PC-9 (cell line): ENCODE results near the gene CYP27B1. TPM values are rescaled to one million over a fixed set of nuclear protein-coding genes. Genes with fewer than 3 reads are reported as not detected.

Experiments used
- BruUV-seq: library from RNA; stranded (reverse); fragments of 400-500 nt; replicated peaks from 2 replicates; lab custom pipeline; 2021; lab: Mats Ljungman, UMichigan
- CTCF ChIA-PET: fragments of 300-600 bp; sonication (Branson Sonifier 250); formaldehyde crosslinking; loops from one replicate; lab custom pipeline; 2022; ENCODE audit warnings: antibody characterized with exemption; lab: Charles Lee
- POLR2A ChIA-PET: fragments of 300-600 bp; sonication (Branson Sonifier 250); formaldehyde crosslinking; loops from one replicate; lab custom pipeline; 2022; ENCODE audit warnings: antibody characterized with exemption; ENCODE audit not compliant: unreplicated experiment; lab: Charles Lee
- DNase-seq, 2 experiments: peaks; one replicate each; pipeline versions ENCODE4 v3.0.0 to v3.0.0-alpha.2; 2015 to 2022; ENCODE audit warnings: mixed read lengths in 1 of 2
- H2AFZ ChIP-seq: fragments of 200-600 bp; sonication (generic); 2 replicates; pipeline ENCODE4 v1.8.1; 2017; ENCODE audit warnings: antibody characterized with exemption
- H3F3A ChIP-seq: fragments of 200-600 bp; sonication (generic); 2 replicates; pipeline ENCODE4 v1.8.1; 2017; ENCODE audit warnings: antibody characterized with exemption, mild to moderate bottlenecking, low read depth; ENCODE audit not compliant: insufficient read depth
- H3K27ac ChIP-seq: fragments of 200-600 bp; sonication (generic); 2 replicates; pipeline ENCODE4 v1.6.1; 2016; ENCODE audit warnings: mixed run types
- H3K27me3 ChIP-seq: fragments of 200-600 bp; sonication (generic); 2 replicates; pipeline ENCODE4 v1.6.1; 2016; ENCODE audit warnings: low read depth, mixed run types; ENCODE audit not compliant: insufficient read depth
- H3K36me3 ChIP-seq: fragments of 200-600 bp; sonication (generic); 2 replicates; pipeline ENCODE4 v1.6.1; 2016; ENCODE audit warnings: low read depth, mixed run types
- H3K4me1 ChIP-seq: fragments of 200-600 bp; sonication (generic); replicated peaks from 2 replicates; pipeline ENCODE4 v1.6.1; 2016; ENCODE audit warnings: mixed run types; ENCODE audit not compliant: insufficient read depth
- H3K4me2 ChIP-seq: fragments of 200-600 bp; sonication (generic); 2 replicates; pipeline ENCODE4 v1.6.1; 2017; ENCODE audit warnings: mixed run types
- H3K4me3 ChIP-seq: fragments of 200-600 bp; sonication (generic); 2 replicates; pipeline ENCODE4 v1.6.1; 2016; ENCODE audit warnings: mixed run types
- H3K79me2 ChIP-seq: fragments of 200-600 bp; sonication (generic); 2 replicates; pipeline ENCODE4 v1.6.1; 2017; ENCODE audit warnings: low read depth, mixed run types
- H3K9me2 ChIP-seq: fragments of 200-600 bp; sonication (generic); 2 replicates; pipeline ENCODE4 v1.8.1; 2017; ENCODE audit warnings: mild to moderate bottlenecking; ENCODE audit not compliant: insufficient read depth
- H3K9me3 ChIP-seq: fragments of 200-600 bp; sonication (generic); 2 replicates; pipeline ENCODE4 v1.8.1; 2016; ENCODE audit warnings: low read depth; ENCODE audit not compliant: insufficient read depth
- H4K20me1 ChIP-seq: fragments of 200-600 bp; sonication (generic); 2 replicates; pipeline ENCODE4 v1.8.1; 2017; ENCODE audit not compliant: insufficient read depth
- CTCF ChIP-seq: fragments of 200-600 bp; sonication (generic); conservative IDR thresholded peaks from 2 replicates; pipeline ENCODE4 v1.6.1; 2017; ENCODE audit warnings: mixed run types, antibody characterized with exemption, mild to moderate bottlenecking, moderate library complexity
- EZH2 ChIP-seq: fragments of 200-600 bp; sonication (generic); IDR thresholded peaks from 2 replicates; pipeline ENCODE4 v1.8.0; 2017; ENCODE audit warnings: antibody characterized with exemption, low read depth
- intact Hi-C: fragments of 100-400 bp; cut with micrococcal nuclease; formaldehyde crosslinking; loops from one replicate; pipeline ENCODE4 v1.10.0; 2022; ENCODE audit not compliant: unreplicated experiment
- total RNA-seq: library from RNA; stranded (reverse); gene quantifications from 2 replicates; pipeline ENCODE4 v1.2.3, GENCODE V29; 2021

Gene CYP27B1
- total RNA-seq, 1 experiment from 2014 or later, result 1.8 TPM

GRCh38 chr12:57765003-57765697 is 1.7 kb downstream of the CYP27B1 start:
- POLR2A ChIA-PET, result no interaction called here
- Histone ChIP-seq H3F3A (peaks cover 4% of the 10 kb centered on the region; the same call in 1 of the 2 replicates), H3K9me3 (no peaks in the 10 kb centered on the region), H3K4me2 (peak overlapping the region; percentile 51), H3K79me2 (no peaks in the 10 kb centered on the region), H3K27ac (no peak overlapping the region), H3K4me3 (no peak overlapping the region), H3K9me2 (no peaks in the 10 kb centered on the region), H3K27me3 (peaks cover 33% of the 10 kb centered on the region), H2AFZ (no peak overlapping the region), H3K36me3 (no peaks in the 10 kb centered on the region), H3K4me1 (no peaks in the 10 kb centered on the region), H4K20me1 (no peaks in the 10 kb centered on the region; the same call in 1 of the 2 replicates)
- peak in 1 of 2 experiments; percentile 37 for DNase-seq
- CTCF ChIA-PET, result no interaction called here
- intact Hi-C loops, result no loop called here
- BruUV-seq, result no TSS peak
- TF ChIP-seq CTCF (0 out of 2 replicates have a peak, but pooled peaks have one; percentile 20), EZH2 (peak; percentile 96)

GRCh38 chr12:57764662-57765002 is 2.2 kb downstream of the CYP27B1 start:
- CTCF ChIA-PET, result no interaction called here
- Histone ChIP-seq H2AFZ (no peak overlapping the region), H3K4me2 (peak overlapping the region; percentile 51), H3K9me3 (no peaks in the 10 kb centered on the region), H3K27ac (no peak overlapping the region), H3K4me1 (no peaks in the 10 kb centered on the region), H4K20me1 (no peaks in the 10 kb centered on the region; the same call in 1 of the 2 replicates), H3K27me3 (peaks cover 33% of the 10 kb centered on the region), H3F3A (peaks cover 4% of the 10 kb centered on the region; the same call in 1 of the 2 replicates), H3K36me3 (no peaks in the 10 kb centered on the region), H3K79me2 (no peaks in the 10 kb centered on the region), H3K9me2 (no peaks in the 10 kb centered on the region), H3K4me3 (no peak overlapping the region)
- POLR2A ChIA-PET, result no interaction called here
- TF ChIP-seq CTCF, result no peak
- TF ChIP-seq EZH2, result no peak
- DNase-seq, result no peak
- intact Hi-C loops, result no loop called here
- BruUV-seq, result no TSS peak

GRCh38 chr12:57763881-57764661 is 2.8 kb downstream of the CYP27B1 start:
- no TSS peak for BruUV-seq
- Histone ChIP-seq H3K4me3 (no peak overlapping the region), H3K9me2 (no peaks in the 10 kb centered on the region), H3K4me1 (no peaks in the 10 kb centered on the region), H3F3A (peaks cover 4% of the 10 kb centered on the region; the same call in 1 of the 2 replicates), H2AFZ (no peak overlapping the region), H3K4me2 (no peak overlapping the region), H3K27me3 (peaks cover 33% of the 10 kb centered on the region), H4K20me1 (no peaks in the 10 kb centered on the region; the same call in none of the 2 replicates), H3K9me3 (no peaks in the 10 kb centered on the region), H3K36me3 (no peaks in the 10 kb centered on the region), H3K79me2 (no peaks in the 10 kb centered on the region), H3K27ac (no peak overlapping the region)
- ChIA-PET CTCF (no interaction called here), POLR2A (no interaction called here)
- no peak for DNase-seq
- intact Hi-C loops, result no loop called here
- no peak for TF ChIP-seq CTCF
